ENCODE results near the gene OR51B6. TPM values are rescaled to one million over a fixed set of nuclear protein-coding genes. Genes with fewer than 3 reads are reported as not detected.
"Not testable (repeated sequence)": the region's sequence is repeated elsewhere in the genome, so short reads cannot be mapped to it uniquely, and the experiment has no call there.

OR51B6 gene
- total RNA-seq, 4 donors from 2014 or later: not detected

GRCh38 chr11:5310423-5310822 is 40.9 kb upstream of the OR51B6 start:
- H3K4me1 ChIP-seq: no peaks in the 10 kb centered on the region
- H3K36me3 ChIP-seq: no peaks in the 10 kb centered on the region
- H3K9me3 ChIP-seq: no peaks in the 10 kb centered on the region
- no peaks in the 10 kb centered on the region for H3K27me3 ChIP-seq
- no peak overlapping the region for H3K27ac ChIP-seq
- intact Hi-C loops (cut with DNase I): no loop called here
- no peak overlapping the region for H3K4me3 ChIP-seq (replicated peaks in 1 of 3)
- no peak for DNase-seq
- 94 to 96% methylated on average over 1 of the region's 1 CpG for WGBS, 2 donors
- no peak for TF ChIP-seq POLR2A (IDR thresholded peaks at IDR 0.05)
- no peak for TF ChIP-seq CTCF (IDR thresholded peaks at IDR 0.05)

- H3K4me3 ChIP-seq (replicated peaks in 1 of 3); H3K27ac ChIP-seq; H3K4me1 ChIP-seq; H3K36me3 ChIP-seq; H3K27me3 ChIP-seq; DNase-seq; H3K9me3 ChIP-seq; intact Hi-C loops (cut with DNase I): not testable (repeated sequence)
- 84 to 87% methylated on average over 3 of the region's 3 CpGs for whole genome bisulfite sequencing, 2 donors
Observed at GRCh38 chr11:5313326-5314023, 37.8 kb upstream of the OR51B6 start.

- intact Hi-C loops (cut with DNase I): no loop called here
- no peaks in the 10 kb centered on the region for H3K36me3 ChIP-seq
- H3K27me3 ChIP-seq: no peaks in the 10 kb centered on the region
- H3K4me1 ChIP-seq: no peaks in the 10 kb centered on the region
- H3K27ac ChIP-seq: no peak overlapping the region
- no peaks in the 10 kb centered on the region for H3K9me3 ChIP-seq
- no peak overlapping the region for H3K4me3 ChIP-seq (replicated peaks in 1 of 3)
- TF ChIP-seq CTCF (IDR thresholded peaks at IDR 0.05): no peak
- TF ChIP-seq POLR2A (IDR thresholded peaks at IDR 0.05): no peak
- DNase-seq: no peak
- 58 to 70% methylated on average over 5 of the region's 5 CpGs for WGBS, 2 donors
Observed at GRCh38 chr11:5317292-5317691, 34.0 kb upstream of the OR51B6 start.

- no peaks in the 10 kb centered on the region for H3K36me3 ChIP-seq
- H3K27ac ChIP-seq: no peak within 1 kb of the TSS
- WGBS, 2 donors: 83 to 85% methylated on average over 3 of the region's 3 CpGs
- TF ChIP-seq CTCF (IDR thresholded peaks at IDR 0.05) (no peak), POLR2A (IDR thresholded peaks at IDR 0.05) (no peak)
- DNase-seq: no peak
- intact Hi-C loops (cut with DNase I): no loop called here
- no peak within 1 kb of the TSS for H3K4me3 ChIP-seq (replicated peaks in 1 of 3)
- no peaks in the 10 kb centered on the region for H3K9me3 ChIP-seq
- no peaks in the 10 kb centered on the region for H3K27me3 ChIP-seq
- no peaks in the 10 kb centered on the region for H3K4me1 ChIP-seq
Observed at GRCh38 chr11:5324197-5324596, 27.1 kb upstream of the OR51B6 start, which contains the start of gene OR51B2. OR51B2 (minus strand) TSS chr11:5324297; CDS start chr11:5324297, 0 bp downstream.

GRCh38 chr11:5335170-5335569 is 16.1 kb upstream of the OR51B6 start:
- WGBS, 2 donors: 54 to 68% methylated on average over 1 of the region's 1 CpG
- DNase-seq: no peak
- H3K9me3 ChIP-seq: no peaks in the 10 kb centered on the region
- no peak overlapping the region for H3K27ac ChIP-seq
- H3K36me3 ChIP-seq: no peaks in the 10 kb centered on the region
- H3K4me3 ChIP-seq (replicated peaks in 1 of 3): no peak overlapping the region
- TF ChIP-seq CTCF (IDR thresholded peaks at IDR 0.05) (no peak), POLR2A (IDR thresholded peaks at IDR 0.05) (no peak)
- H3K4me1 ChIP-seq: no peaks in the 10 kb centered on the region
- no peaks in the 10 kb centered on the region for H3K27me3 ChIP-seq
- intact Hi-C loops (cut with DNase I): no loop called here
